Measurements from ENCODE around the gene RELL1. TPM values are rescaled to one million over a fixed set of nuclear protein-coding genes. Genes with fewer than 3 reads are reported as not detected.

RELL1 gene
- total RNA-seq, 2 experiments from 2014 or later: 8.5 to 9.5 TPM

DNA sequence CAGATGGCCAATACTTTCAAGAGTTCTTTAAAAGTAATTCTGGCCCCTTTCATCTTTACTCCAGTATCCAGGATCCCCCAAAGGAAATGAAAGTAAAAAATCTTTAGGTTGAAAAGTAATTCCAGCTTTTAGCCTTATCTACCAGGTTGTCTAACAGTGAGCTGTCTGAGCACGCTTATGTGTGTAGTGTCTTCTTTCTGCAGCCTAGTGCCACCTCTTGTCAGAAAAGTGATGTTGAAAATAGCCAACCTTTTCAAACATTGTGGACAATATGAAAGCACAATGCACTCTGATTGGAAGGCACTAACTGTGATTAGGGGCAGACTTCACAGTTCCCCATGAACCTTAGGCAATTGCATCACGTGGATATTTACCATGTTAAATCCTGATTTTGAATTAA lies 92.1 kb downstream of the RELL1 start:
- no peak for ATAC-seq
- H3K27me3 Mint-ChIP-seq: no peaks in the 10 kb centered on the region

GRCh38 chr4:37591349-37591748 lies 94.8 kb downstream of the RELL1 start:
- Mint-ChIP-seq H3K9me3 (ENCODE audit: low read depth) (no peaks in the 10 kb centered on the region), H3K27ac (no peak overlapping the region), H3K27me3 (no peaks in the 10 kb centered on the region), H3K36me3 (ENCODE audit: low read depth) (no peaks in the 10 kb centered on the region), H3K4me1 (no peaks in the 10 kb centered on the region), H3K4me3 (no peak overlapping the region)
- ChIA-PET POLR2A (no interaction called here), CTCF (interaction anchor here (0.6 to 2.8 kb wide), 2 partner anchors 12 to 126 kb away, joined by 3 to 10 read pairs; no protein-coding TSS in a partner anchor)
- DNase-seq (no peak), ATAC-seq (no peak)
- intact Hi-C loops (cut with DNase I, micrococcal nuclease): no loop called here

More for the DNA sequence above, 92.1 kb downstream of the RELL1 start:
- no peaks in the 10 kb centered on the region for H3K36me3 Mint-ChIP-seq (ENCODE audit: low read depth)
- CTCF ChIA-PET: no interaction called here
- intact Hi-C loops (cut with DNase I, micrococcal nuclease): no loop called here
- no peak for DNase-seq
- POLR2A ChIA-PET: no interaction called here
- H3K27ac Mint-ChIP-seq: no peak overlapping the region
- no peaks in the 10 kb centered on the region for H3K9me3 Mint-ChIP-seq (ENCODE audit: low read depth)
- no peaks in the 10 kb centered on the region for H3K4me1 Mint-ChIP-seq
- H3K4me3 Mint-ChIP-seq: no peak overlapping the region

GRCh38 chr4:37590016-37590415 lies 96.2 kb downstream of the RELL1 start:
- Mint-ChIP-seq H3K9me3 (ENCODE audit: low read depth) (no peaks in the 10 kb centered on the region), H3K27ac (no peak overlapping the region), H3K36me3 (ENCODE audit: low read depth) (no peaks in the 10 kb centered on the region), H3K27me3 (peaks cover 2% of the 10 kb centered on the region), H3K4me3 (no peak overlapping the region), H3K4me1 (no peaks in the 10 kb centered on the region)
- ATAC-seq (no peak), DNase-seq (no peak)
- intact Hi-C loops (cut with DNase I, micrococcal nuclease): no loop called here
- ChIA-PET POLR2A (no interaction called here), CTCF (interaction anchor here (2.8 kb wide), 1 partner anchor 13 kb away, joined by 10 read pairs; no protein-coding TSS in a partner anchor)

GRCh38 chr4:37588150-37588549 lies 98.0 kb downstream of the RELL1 start:
- H3K27ac Mint-ChIP-seq: no peak overlapping the region
- DNase-seq (no peak), ATAC-seq (no peak)
- no peaks in the 10 kb centered on the region for H3K9me3 Mint-ChIP-seq (ENCODE audit: low read depth)
- ChIA-PET CTCF (interaction anchor here (0.5 to 1.6 kb wide), 2 partner anchors 15 to 360 kb away, joined by 3 to 7 read pairs; no protein-coding TSS in a partner anchor), POLR2A (no interaction called here)
- H3K36me3 Mint-ChIP-seq (ENCODE audit: low read depth): no peaks in the 10 kb centered on the region
- H3K4me3 Mint-ChIP-seq: no peak overlapping the region
- intact Hi-C loops (cut with DNase I, micrococcal nuclease): no loop called here
- H3K4me1 Mint-ChIP-seq: no peaks in the 10 kb centered on the region
- H3K27me3 Mint-ChIP-seq: peaks cover 17% of the 10 kb centered on the region

GRCh38 chr4:37586194-37586593 lies 100.0 kb downstream of the RELL1 start:
- ChIA-PET CTCF (no interaction called here), POLR2A (no interaction called here)
- ATAC-seq (no peak), DNase-seq (no peak)
- no peak overlapping the region for H3K27ac Mint-ChIP-seq
- H3K9me3 Mint-ChIP-seq (ENCODE audit: low read depth): peaks cover 6% of the 10 kb centered on the region
- H3K4me1 Mint-ChIP-seq: no peaks in the 10 kb centered on the region
- intact Hi-C loops (cut with DNase I, micrococcal nuclease): no loop called here
- no peak overlapping the region for H3K4me3 Mint-ChIP-seq
- peaks cover 24% of the 10 kb centered on the region for H3K27me3 Mint-ChIP-seq
- H3K36me3 Mint-ChIP-seq (ENCODE audit: low read depth): no peaks in the 10 kb centered on the region

GRCh38 chr4:37584493-37585060 lies 101.6 kb downstream of the RELL1 start:
- ChIA-PET CTCF (no interaction called here), POLR2A (no interaction called here)
- H3K9me3 Mint-ChIP-seq (ENCODE audit: low read depth): peaks cover 18% of the 10 kb centered on the region
- no peak for ATAC-seq
- peaks cover under 1% of the 10 kb centered on the region for H3K36me3 Mint-ChIP-seq (ENCODE audit: low read depth)
- no peak overlapping the region for H3K27ac Mint-ChIP-seq
- intact Hi-C loops (cut with DNase I, micrococcal nuclease): no loop called here
- peaks cover 25% of the 10 kb centered on the region for H3K27me3 Mint-ChIP-seq
- no peak for DNase-seq
- H3K4me1 Mint-ChIP-seq: no peaks in the 10 kb centered on the region
- H3K4me3 Mint-ChIP-seq: no peak overlapping the region

- H3K36me3 Mint-ChIP-seq (ENCODE audit: low read depth): peaks cover 2% of the 10 kb centered on the region
- ChIA-PET CTCF (no interaction called here), POLR2A (interaction anchor here (0.6 kb wide), 1 partner anchor 330 kb away, joined by 3 read pairs; no protein-coding TSS in a partner anchor)
- intact Hi-C loops (cut with DNase I, micrococcal nuclease): no loop called here
- ATAC-seq: no peak
- no peak for DNase-seq
- H3K27me3 Mint-ChIP-seq: peaks cover 26% of the 10 kb centered on the region
- H3K9me3 Mint-ChIP-seq (ENCODE audit: low read depth): peaks cover 23% of the 10 kb centered on the region
- H3K4me3 Mint-ChIP-seq: no peak overlapping the region
- H3K4me1 Mint-ChIP-seq: no peaks in the 10 kb centered on the region
- H3K27ac Mint-ChIP-seq: no peak overlapping the region
Observed at GRCh38 chr4:37584071-37584470, 102.1 kb downstream of the RELL1 start.

- Mint-ChIP-seq H3K4me1 (no peaks in the 10 kb centered on the region), H3K9me3 (ENCODE audit: low read depth) (peaks cover 20% of the 10 kb centered on the region), H3K4me3 (no peak overlapping the region), H3K27ac (no peak overlapping the region), H3K27me3 (peaks cover 7% of the 10 kb centered on the region), H3K36me3 (ENCODE audit: low read depth) (no peaks in the 10 kb centered on the region)
- no peak for DNase-seq
- POLR2A ChIA-PET: no interaction called here
- CTCF ChIA-PET: no interaction called here
- intact Hi-C loops (cut with DNase I, micrococcal nuclease): no loop called here
- no peak for ATAC-seq
Observed at GRCh38 chr4:37573566-37573965, 112.6 kb downstream of the RELL1 start.

DNA sequence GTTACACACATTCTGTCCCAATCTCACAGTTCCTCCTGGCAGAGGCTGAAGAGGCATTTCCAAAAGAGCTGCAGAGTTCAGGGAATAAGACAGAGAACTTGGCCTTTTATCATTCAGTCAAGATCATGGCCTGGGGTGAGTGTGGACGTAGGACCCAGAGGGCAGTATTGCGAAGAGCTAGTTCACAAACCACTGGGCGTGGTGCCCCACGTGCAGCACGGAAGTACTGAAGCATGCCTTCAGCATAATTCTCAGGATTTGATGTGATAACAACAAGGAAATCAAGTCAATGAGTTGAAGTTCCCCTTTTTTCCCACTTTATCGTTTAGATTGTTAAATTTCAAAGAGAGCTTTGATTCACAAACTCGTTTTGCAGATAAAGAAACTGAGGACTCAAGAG lies 117.7 kb downstream of the RELL1 start:
- intact Hi-C loops (cut with DNase I, micrococcal nuclease): no loop called here
- no peak overlapping the region for H3K27ac Mint-ChIP-seq
- DNase-seq (no peak), ATAC-seq (no peak)
- no peaks in the 10 kb centered on the region for H3K36me3 Mint-ChIP-seq (ENCODE audit: low read depth)
- no peak overlapping the region for H3K4me3 Mint-ChIP-seq
- H3K4me1 Mint-ChIP-seq: no peaks in the 10 kb centered on the region
- ChIA-PET CTCF (interaction anchor here (0.8 to 5.1 kb wide), 3 partner anchors 12 to 125 kb away, joined by 3 to 39 read pairs (median 4); a partner anchor contains a TSS), POLR2A (no interaction called here)
- no peaks in the 10 kb centered on the region for H3K27me3 Mint-ChIP-seq
- H3K9me3 Mint-ChIP-seq (ENCODE audit: low read depth): no peaks in the 10 kb centered on the region

- DNase-seq: no peak
- Mint-ChIP-seq H3K4me1 (no peaks in the 10 kb centered on the region), H3K36me3 (ENCODE audit: low read depth) (no peaks in the 10 kb centered on the region), H3K27ac (no peak overlapping the region), H3K9me3 (ENCODE audit: low read depth) (no peaks in the 10 kb centered on the region), H3K27me3 (no peaks in the 10 kb centered on the region), H3K4me3 (no peak overlapping the region)
- intact Hi-C loops (cut with DNase I, micrococcal nuclease): no loop called here
- CTCF ChIA-PET: interaction anchor here (1.1 to 5.1 kb wide), 6 partner anchors 12 to 125 kb away, joined by 3 to 39 read pairs (median 4); a partner anchor contains a TSS
- POLR2A ChIA-PET: no interaction called here
- ATAC-seq: no peak
Observed at GRCh38 chr4:37567836-37568235, 118.3 kb downstream of the RELL1 start.

GRCh38 chr4:37562592-37562991 lies 123.6 kb downstream of the RELL1 start:
- DNase-seq (no peak), ATAC-seq (no peak)
- intact Hi-C loops (cut with DNase I, micrococcal nuclease): no loop called here
- Mint-ChIP-seq H3K9me3 (ENCODE audit: low read depth) (no peaks in the 10 kb centered on the region), H3K36me3 (ENCODE audit: low read depth) (no peaks in the 10 kb centered on the region), H3K27ac (no peak overlapping the region), H3K27me3 (no peaks in the 10 kb centered on the region), H3K4me3 (no peak overlapping the region), H3K4me1 (no peaks in the 10 kb centered on the region)
- POLR2A ChIA-PET: no interaction called here
- CTCF ChIA-PET: no interaction called here

- H3K4me3 Mint-ChIP-seq: no peak overlapping the region
- no peaks in the 10 kb centered on the region for H3K27me3 Mint-ChIP-seq
- no peak for ATAC-seq
- ChIA-PET CTCF (interaction anchor here (0.8 kb wide), 1 partner anchor 108 kb away, joined by 5 read pairs; a partner anchor contains a TSS), POLR2A (no interaction called here)
- no peak for DNase-seq
- intact Hi-C loops (cut with DNase I, micrococcal nuclease): no loop called here
- H3K27ac Mint-ChIP-seq: no peak overlapping the region
- no peaks in the 10 kb centered on the region for H3K36me3 Mint-ChIP-seq (ENCODE audit: low read depth)
- no peaks in the 10 kb centered on the region for H3K9me3 Mint-ChIP-seq (ENCODE audit: low read depth)
- no peaks in the 10 kb centered on the region for H3K4me1 Mint-ChIP-seq
Observed at GRCh38 chr4:37561803-37562207, 124.4 kb downstream of the RELL1 start.

Data from activated CD4-positive, alpha-beta T cell treated with anti-CD3 and anti-CD28 coated beads for 36 hours (primary cell).